ENCODE results near the gene S100A2.
"Not testable (repeated sequence)": the region's sequence is repeated elsewhere in the genome, so short reads cannot be mapped to it uniquely, and the experiment has no call there.

The S100A2 gene

GRCh38 chr1:153526132-153526543 lies 39.5 kb downstream of the S100A2 start:
- Histone ChIP-seq H3K79me2 (ENCODE audit: control insufficient read depth, insufficient read depth, low read length) (no peaks in the 10 kb centered on the region), H2BK15ac (replicated peaks; ENCODE audit: low read depth) (no peak overlapping the region), H2BK5ac (ENCODE audit: low read length) (no peak overlapping the region), H3K79me1 (ENCODE audit: low read length) (no peaks in the 10 kb centered on the region), H3K18ac (ENCODE audit: low read length) (no peak overlapping the region), H4K8ac (ENCODE audit: low read depth, low read length) (no peak overlapping the region), H2BK120ac (ENCODE audit: low read depth, low read length) (no peak overlapping the region), H3K4me2 (ENCODE audit: low read length) (no peak overlapping the region), H3K4me3 (ENCODE audit: low read length) (no peak overlapping the region), H4K5ac (ENCODE audit: low read length) (no peak overlapping the region), H3K56ac (ENCODE audit: low read length) (no peak overlapping the region), H3K9ac (ENCODE audit: low read length) (no peak overlapping the region), H3K36me3 (ENCODE audit: control insufficient read depth, insufficient read depth, low read length) (no peaks in the 10 kb centered on the region), H3K4ac (ENCODE audit: low read depth, low read length) (no peak overlapping the region), H3K4me1 (ENCODE audit: control insufficient read depth, low read depth, low read length) (no peaks in the 10 kb centered on the region), H3K27me3 (ENCODE audit: insufficient read depth, low read length, poor library complexity) (no peaks in the 10 kb centered on the region), H3K23ac (ENCODE audit: low read length) (no peak overlapping the region), H3K27ac (ENCODE audit: low read depth, low read length) (no peak overlapping the region), H2AK5ac (ENCODE audit: low read length) (no peak overlapping the region)
- WGBS (ENCODE audit: extremely low coverage, insufficient coverage, low lambda C conversion rate) = no CpG with 5 or more reads among the region's 8 CpGs
- DNase-seq = no peak

GRCh38 chr1:153525088-153525728 lies 40.4 kb downstream of the S100A2 start:
- no peak overlapping the region for H2BK15ac ChIP-seq (replicated peaks; ENCODE audit: low read depth)
- no peak overlapping the region for H3K23ac ChIP-seq (ENCODE audit: low read length)
- H3K4ac ChIP-seq (ENCODE audit: low read depth, low read length) = no peak overlapping the region
- H4K8ac ChIP-seq (ENCODE audit: low read depth, low read length) = no peak overlapping the region
- H4K5ac ChIP-seq (ENCODE audit: low read length) = no peak overlapping the region
- no peaks in the 10 kb centered on the region for H3K36me3 ChIP-seq (ENCODE audit: control insufficient read depth, insufficient read depth, low read length)
- no CpG with 5 or more reads among the region's 3 CpGs for WGBS (ENCODE audit: extremely low coverage, insufficient coverage, low lambda C conversion rate)
- no peak overlapping the region for H2BK120ac ChIP-seq (ENCODE audit: low read depth, low read length)
- H3K4me1 ChIP-seq (ENCODE audit: control insufficient read depth, low read depth, low read length) = peaks cover 4% of the 10 kb centered on the region
- H3K18ac ChIP-seq (ENCODE audit: low read length) = no peak overlapping the region
- H3K27me3 ChIP-seq (ENCODE audit: insufficient read depth, low read length, poor library complexity) = no peaks in the 10 kb centered on the region
- H3K9ac ChIP-seq (ENCODE audit: low read length) = no peak overlapping the region
- no peak overlapping the region for H3K56ac ChIP-seq (ENCODE audit: low read length)
- H2BK5ac ChIP-seq (ENCODE audit: low read length) = no peak overlapping the region
- H3K4me2 ChIP-seq (ENCODE audit: low read length) = no peak overlapping the region
- H3K4me3 ChIP-seq (ENCODE audit: low read length) = no peak overlapping the region
- H3K79me2 ChIP-seq (ENCODE audit: control insufficient read depth, insufficient read depth, low read length) = no peaks in the 10 kb centered on the region
- no peak overlapping the region for H2AK5ac ChIP-seq (ENCODE audit: low read length)
- DNase-seq = no peak
- H3K79me1 ChIP-seq (ENCODE audit: low read length) = no peaks in the 10 kb centered on the region
- H3K27ac ChIP-seq (ENCODE audit: low read depth, low read length) = no peak overlapping the region

GRCh38 chr1:153522353-153523048 lies 43.1 kb downstream of the S100A2 start:
- not testable (repeated sequence) for H2BK5ac ChIP-seq (ENCODE audit: low read length); H3K27ac ChIP-seq (ENCODE audit: low read depth, low read length); H2BK15ac ChIP-seq (replicated peaks; ENCODE audit: low read depth); H4K8ac ChIP-seq (ENCODE audit: low read depth, low read length); H2BK120ac ChIP-seq (ENCODE audit: low read depth, low read length); H3K23ac ChIP-seq (ENCODE audit: low read length); H3K4ac ChIP-seq (ENCODE audit: low read depth, low read length); H3K4me3 ChIP-seq (ENCODE audit: low read length); H3K27me3 ChIP-seq (ENCODE audit: insufficient read depth, low read length, poor library complexity); H3K79me2 ChIP-seq (ENCODE audit: control insufficient read depth, insufficient read depth, low read length); H3K56ac ChIP-seq (ENCODE audit: low read length); H3K4me2 ChIP-seq (ENCODE audit: low read length); DNase-seq; H4K5ac ChIP-seq (ENCODE audit: low read length); H3K79me1 ChIP-seq (ENCODE audit: low read length); H3K36me3 ChIP-seq (ENCODE audit: control insufficient read depth, insufficient read depth, low read length); H2AK5ac ChIP-seq (ENCODE audit: low read length); H3K18ac ChIP-seq (ENCODE audit: low read length); H3K9ac ChIP-seq (ENCODE audit: low read length); H3K4me1 ChIP-seq (ENCODE audit: control insufficient read depth, low read depth, low read length)
- no CpG with 5 or more reads among the region's 14 CpGs for whole genome bisulfite sequencing (ENCODE audit: extremely low coverage, insufficient coverage, low lambda C conversion rate)

GRCh38 chr1:153521808-153522207 lies 43.8 kb downstream of the S100A2 start:
- H4K8ac ChIP-seq (ENCODE audit: low read depth, low read length); H3K18ac ChIP-seq (ENCODE audit: low read length); H2BK15ac ChIP-seq (replicated peaks; ENCODE audit: low read depth); H2BK5ac ChIP-seq (ENCODE audit: low read length); H3K36me3 ChIP-seq (ENCODE audit: control insufficient read depth, insufficient read depth, low read length); H3K4me2 ChIP-seq (ENCODE audit: low read length); H3K27ac ChIP-seq (ENCODE audit: low read depth, low read length); DNase-seq; H3K79me2 ChIP-seq (ENCODE audit: control insufficient read depth, insufficient read depth, low read length); H3K23ac ChIP-seq (ENCODE audit: low read length); H2BK120ac ChIP-seq (ENCODE audit: low read depth, low read length); H2AK5ac ChIP-seq (ENCODE audit: low read length); H3K4ac ChIP-seq (ENCODE audit: low read depth, low read length); H3K4me1 ChIP-seq (ENCODE audit: control insufficient read depth, low read depth, low read length); H3K27me3 ChIP-seq (ENCODE audit: insufficient read depth, low read length, poor library complexity); H3K9ac ChIP-seq (ENCODE audit: low read length); H3K4me3 ChIP-seq (ENCODE audit: low read length); H3K56ac ChIP-seq (ENCODE audit: low read length); H3K79me1 ChIP-seq (ENCODE audit: low read length); H4K5ac ChIP-seq (ENCODE audit: low read length): not testable (repeated sequence)
- no CpG with 5 or more reads among the region's 37 CpGs for WGBS (ENCODE audit: extremely low coverage, insufficient coverage, low lambda C conversion rate)

- no peak for DNase-seq
- H2BK15ac ChIP-seq (replicated peaks; ENCODE audit: low read depth) = no peak overlapping the region
- WGBS (ENCODE audit: extremely low coverage, insufficient coverage, low lambda C conversion rate) = no CpG with 5 or more reads among the region's 4 CpGs
- no peaks in the 10 kb centered on the region for H3K36me3 ChIP-seq (ENCODE audit: control insufficient read depth, insufficient read depth, low read length)
- peak overlapping the region; percentile 30 for H3K9ac ChIP-seq (ENCODE audit: low read length)
- peak overlapping the region; percentile 16 for H3K18ac ChIP-seq (ENCODE audit: low read length)
- no peak overlapping the region for H2BK5ac ChIP-seq (ENCODE audit: low read length)
- H3K4me3 ChIP-seq (ENCODE audit: low read length) = no peak overlapping the region
- H4K8ac ChIP-seq (ENCODE audit: low read depth, low read length) = no peak overlapping the region
- no peak overlapping the region for H4K5ac ChIP-seq (ENCODE audit: low read length)
- H2AK5ac ChIP-seq (ENCODE audit: low read length) = peak overlapping the region; percentile 74
- no peaks in the 10 kb centered on the region for H3K79me1 ChIP-seq (ENCODE audit: low read length)
- H3K79me2 ChIP-seq (ENCODE audit: control insufficient read depth, insufficient read depth, low read length) = no peaks in the 10 kb centered on the region
- peak overlapping the region; percentile 71 for H3K56ac ChIP-seq (ENCODE audit: low read length)
- H3K23ac ChIP-seq (ENCODE audit: low read length) = no peak overlapping the region
- H2BK120ac ChIP-seq (ENCODE audit: low read depth, low read length) = no peak overlapping the region
- H3K4me2 ChIP-seq (ENCODE audit: low read length) = no peak overlapping the region
- no peaks in the 10 kb centered on the region for H3K27me3 ChIP-seq (ENCODE audit: insufficient read depth, low read length, poor library complexity)
- H3K4me1 ChIP-seq (ENCODE audit: control insufficient read depth, low read depth, low read length) = peaks cover 4% of the 10 kb centered on the region
- H3K27ac ChIP-seq (ENCODE audit: low read depth, low read length) = peak overlapping the region; percentile 19
- peak overlapping the region; percentile 71 for H3K4ac ChIP-seq (ENCODE audit: low read depth, low read length)
Observed at GRCh38 chr1:153520818-153521476, 44.7 kb downstream of the S100A2 start.
